Measurements from ENCODE around the gene NEIL3. TPM values are rescaled to one million over a fixed set of nuclear protein-coding genes. Genes with fewer than 3 reads are reported as not detected.

The NEIL3 gene
- total and polyA plus RNA-seq, 2 of the 8 experiments (the other 6 are each of a cell fraction or from before 2014, with no cell fraction given): 5.5 to 11.0 TPM

DNA sequence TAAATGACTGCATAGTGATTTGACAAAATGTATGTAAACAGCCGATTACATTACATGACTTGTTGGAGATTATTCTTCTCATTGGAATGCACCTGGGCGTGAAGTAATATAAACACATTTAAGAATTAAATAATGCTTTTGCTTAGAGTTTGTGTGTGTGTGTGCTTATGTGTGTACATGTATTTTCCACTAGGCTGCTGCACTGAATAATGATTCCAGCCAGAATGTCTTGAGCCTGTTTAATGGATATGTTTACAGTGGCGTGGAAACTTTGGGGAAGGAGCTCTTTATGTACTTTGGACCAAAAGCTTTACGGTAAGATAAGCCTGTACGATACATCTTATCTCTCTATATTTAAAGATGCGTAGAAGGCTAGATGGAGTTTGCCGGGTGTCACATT, 12.6 kb downstream of the NEIL3 start:
- H2BK20ac ChIP-seq (ENCODE audit: low read length): no peak overlapping the region
- no peak overlapping the region for H2BK120ac ChIP-seq (replicated peaks; ENCODE audit: low read depth, low read length)
- H3K27me3 ChIP-seq (replicated peaks in 1 of 4; ENCODE audit: control insufficient read depth in 3 of 4, extremely low read depth in 1 of 4, insufficient read depth in 3 of 4, low read length in 3 of 4): no peaks in the 10 kb centered on the region
- H3K79me1 ChIP-seq (ENCODE audit: low read depth, low read length): no peaks in the 10 kb centered on the region
- ChIA-PET CTCF (ENCODE audit: partially characterized antibody) (interaction anchor here (1.0 to 1.3 kb wide), 2 partner anchors 59 to 72 kb away, joined by 3 to 6 read pairs; no protein-coding TSS in a partner anchor), POLR2A (ENCODE audit: partially characterized antibody) (no interaction called here)
- H3K36me3 ChIP-seq (ENCODE audit: control insufficient read depth in 2 of 4, insufficient read depth in 4 of 4, low read length in 3 of 4): peaks cover 0 to 11% (median 5%) of the 10 kb centered on the region in 4 experiments; a peak in 3 of 8 replicates
- H2AFZ ChIP-seq (ENCODE audit: low read length): no peak overlapping the region
- no peak overlapping the region for H2AK5ac ChIP-seq (ENCODE audit: low read depth, low read length)
- H3K4me1 ChIP-seq (replicated peaks in 1 of 4; ENCODE audit: control insufficient read depth in 3 of 4, insufficient read depth in 4 of 4, low read length in 3 of 4): no peaks in the 10 kb centered on the region
- no peak overlapping the region for H3K14ac ChIP-seq (ENCODE audit: insufficient read length)
- no peak overlapping the region for H3K9ac ChIP-seq (replicated peaks in 1 of 4; ENCODE audit: extremely low read depth in 1 of 4, low read depth in 3 of 4, low read length in 3 of 4)
- no peak overlapping the region for H3K4me2 ChIP-seq (ENCODE audit: insufficient read depth in 1 of 2, low read depth in 2 of 2, low read length in 2 of 2)
- H4K91ac ChIP-seq (replicated peaks; ENCODE audit: insufficient read length, low read length): no peak overlapping the region
- TF ChIP-seq, protein P1, sequence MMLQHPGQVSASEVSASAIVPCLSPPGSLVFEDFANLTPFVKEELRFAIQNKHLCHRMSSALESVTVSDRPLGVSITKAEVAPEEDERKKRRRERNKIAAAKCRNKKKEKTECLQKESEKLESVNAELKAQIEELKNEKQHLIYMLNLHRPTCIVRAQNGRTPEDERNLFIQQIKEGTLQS (IDR thresholded peaks at IDR 0.05; ENCODE audit: insufficient read depth, low read depth, low read length): no peak
- TF ChIP-seq, protein P2, sequence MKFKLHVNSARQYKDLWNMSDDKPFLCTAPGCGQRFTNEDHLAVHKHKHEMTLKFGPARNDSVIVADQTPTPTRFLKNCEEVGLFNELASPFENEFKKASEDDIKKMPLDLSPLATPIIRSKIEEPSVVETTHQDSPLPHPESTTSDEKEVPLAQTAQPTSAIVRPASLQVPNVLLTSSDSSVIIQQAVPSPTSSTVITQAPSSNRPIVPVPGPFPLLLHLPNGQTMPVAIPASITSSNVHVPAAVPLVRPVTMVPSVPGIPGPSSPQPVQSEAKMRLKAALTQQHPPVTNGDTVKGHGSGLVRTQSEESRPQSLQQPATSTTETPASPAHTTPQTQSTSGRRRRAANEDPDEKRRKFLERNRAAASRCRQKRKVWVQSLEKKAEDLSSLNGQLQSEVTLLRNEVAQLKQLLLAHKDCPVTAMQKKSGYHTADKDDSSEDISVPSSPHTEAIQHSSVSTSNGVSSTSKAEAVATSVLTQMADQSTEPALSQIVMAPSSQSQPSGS (IDR thresholded peaks at IDR 0.05; ENCODE audit: low read length): no peak
- TF ChIP-seq SP1 (IDR thresholded peaks at IDR 0.05; ENCODE audit: low read depth, low read length) (no peak), POLR2A (IDR thresholded peaks at IDR 0.05; ENCODE audit: control extremely low read depth in 1 of 2, low read depth in 2 of 2, low read length in 2 of 2) (no peak), KDM1A (IDR thresholded peaks at IDR 0.05; ENCODE audit: borderline replicate concordance, low read length) (no peak), PHF8 (conservative IDR thresholded peaks at IDR 0.05; ENCODE audit: low read depth, low read length) (no peak), SIN3A (conservative IDR thresholded peaks at IDR 0.05 in 1 of 2, IDR thresholded peaks at IDR 0.05 in 1 of 2; ENCODE audit: low read depth in 1 of 2, low read length in 2 of 2) (no peak), MAFK (IDR thresholded peaks at IDR 0.05; ENCODE audit: low read depth, low read length) (no peak), TAF1 (IDR thresholded peaks at IDR 0.05; ENCODE audit: low read depth, low read length) (no peak), NRF1 (IDR thresholded peaks at IDR 0.05; ENCODE audit: low read depth, low read length) (no peak), SIRT6 (IDR thresholded peaks at IDR 0.05; ENCODE audit: low read length) (no peak), ZNF274 (IDR thresholded peaks at IDR 0.05; ENCODE audit: borderline replicate concordance, extremely low read depth, low read length) (no peak)
- WGBS, 2 experiments (ENCODE audit: extremely low coverage in 1 of 2, insufficient coverage in 1 of 2, insufficient read length in 1 of 2, insufficient replicate concordance in 2 of 2, low coverage in 1 of 2, low lambda C conversion rate in 2 of 2, missing lambda C conversion rate in 1 of 2): 95% methylated on average over 7 of the region's 7 CpGs; no CpG with 5 or more reads in 1 of the 2 experiments
- no peak overlapping the region for H4K8ac ChIP-seq (ENCODE audit: extremely low read depth, insufficient read depth, low read length)
- no peak overlapping the region for H3K23ac ChIP-seq (ENCODE audit: insufficient read length)
- H3K23me2 ChIP-seq (ENCODE audit: low read depth, low read length): no peaks in the 10 kb centered on the region
- FAIRE-seq (no peak), DNase-seq (ENCODE audit: low read depth in 1 of 2, low spot score in 2 of 2) (no peak)
- 0 out of 4 replicates have a peak, but pooled peaks cover 0 to 2% of the 10 kb centered on the region in 2 experiments for H3K9me3 ChIP-seq (ENCODE audit: insufficient read depth in 2 of 2, low read depth in 1 of 2, low read length in 1 of 2)
- no peak overlapping the region for H3K4ac ChIP-seq (replicated peaks; ENCODE audit: insufficient read length, low read depth, low read length)
- no peak overlapping the region for H2BK12ac ChIP-seq (ENCODE audit: low read depth, low read length)
- no peak overlapping the region for H2BK5ac ChIP-seq (ENCODE audit: low read depth, low read length)
- no peak overlapping the region for H4K5ac ChIP-seq (ENCODE audit: insufficient read length, low read depth, low read length)
- no peak overlapping the region for H3K56ac ChIP-seq (replicated peaks; ENCODE audit: insufficient read length, low read depth, low read length)
- no peaks in the 10 kb centered on the region for H4K20me1 ChIP-seq (replicated peaks in 1 of 2; ENCODE audit: control insufficient read depth in 1 of 2, insufficient read depth in 2 of 2, low read length in 2 of 2)
- H3K18ac ChIP-seq (ENCODE audit: extremely low read depth, low read length): no peak overlapping the region
- H2BK15ac ChIP-seq (ENCODE audit: low read length): no peak overlapping the region
- no peak overlapping the region for H3K27ac ChIP-seq (ENCODE audit: low read depth, low read length)
- no peak overlapping the region for H3K4me3 ChIP-seq (ENCODE audit: extremely low read depth in 1 of 4, insufficient read depth in 2 of 4, low read depth in 3 of 4, low read length in 4 of 4)
- peaks cover 0 to 17% of the 10 kb centered on the region in 2 experiments; a peak in 2 of 4 replicates for H3K79me2 ChIP-seq (ENCODE audit: control insufficient read depth in 1 of 2, insufficient read depth in 2 of 2, low read length in 2 of 2)

Data from H1 (cell line).